Spleen (tissue), 11 donors: ENCODE data around the gene OR1J4. TPM values are rescaled to one million over a fixed set of nuclear protein-coding genes. Genes with fewer than 3 reads are reported as not detected.
"Not testable (repeated sequence)": the region's sequence is repeated elsewhere in the genome, so short reads cannot be mapped to it uniquely, and the experiment has no call there.

Experiments
- DNase-seq: peaks from one replicate; pipeline ENCODE4 v3.0.0-alpha.2; 2020
- H3K27ac ChIP-seq, 8 donors: fragments of 200-600 bp; sonication (generic) in 7 of 8; 1 replicate in 4 of 8; 2 replicates in 4 of 8; pipeline versions ENCODE4 v1.5.0 to v1.8.0; 2016 to 2021; ENCODE audit warnings: inconsistent platforms in 4 of 8, mild to moderate bottlenecking in 4 of 8, moderate library complexity in 1 of 8
- H3K27me3 ChIP-seq, 7 donors: fragments of 200-600 bp; sonication (generic) in 6 of 7; replicated peaks in 1 of 7; 1 replicate in 4 of 7; 2 replicates in 3 of 7; pipeline versions ENCODE4 v1.5.0 to v1.8.0; 2016 to 2021; ENCODE audit warnings: inconsistent platforms in 3 of 7, mild to moderate bottlenecking in 1 of 7
- H3K36me3 ChIP-seq, 6 donors: fragments of 200-600 bp; sonication (generic) in 5 of 6; 1 replicate in 4 of 6; 2 replicates in 2 of 6; pipeline versions ENCODE4 v1.5.0 to v1.8.0; 2016 to 2021; ENCODE audit warnings: inconsistent platforms in 2 of 6
- H3K4me1 ChIP-seq, 6 donors: fragments of 200-600 bp; sonication (generic) in 5 of 6; 1 replicate in 3 of 6; 2 replicates in 3 of 6; pipeline versions ENCODE4 v1.5.0 to v1.8.0; 2016 to 2021; ENCODE audit warnings: inconsistent platforms in 3 of 6
- H3K4me3 ChIP-seq, 8 donors: fragments of 200-600 bp; sonication (generic) in 7 of 8; 1 replicate in 4 of 8; 2 replicates in 4 of 8; pipeline versions ENCODE4 v1.5.0 to v1.8.0; 2016 to 2021; ENCODE audit warnings: inconsistent platforms in 4 of 8, mild to moderate bottlenecking in 4 of 8, moderate library complexity in 2 of 8
- H3K9me3 ChIP-seq, 8 donors: fragments of 200-600 bp; sonication (generic) in 7 of 8; 1 replicate in 4 of 8; 2 replicates in 4 of 8; pipeline versions ENCODE4 v1.5.0 to v1.8.0; 2016 to 2021; ENCODE audit warnings: inconsistent platforms in 4 of 8
- CTCF ChIP-seq, 11 experiments: fragments of 200-600 bp in 7 of 11; fragments of 450-650 bp in 4 of 11; sonication (generic) in 4 of 11; IDR thresholded peaks in 8 of 11; conservative IDR thresholded peaks in 3 of 11; 1 replicate in 7 of 11; 2 replicates in 4 of 11; pipeline versions ENCODE4 v1.4.0 to v1.8.0; 2016 to 2021; ENCODE audit warnings: antibody characterized with exemption in 11 of 11, inconsistent platforms in 4 of 11, mild to moderate bottlenecking in 1 of 11
- POLR2A ChIP-seq, 3 donors: fragments of 450-650 bp; IDR thresholded peaks; one replicate each; pipeline ENCODE4 v1.5.1; 2017; ENCODE audit warnings: antibody characterized with exemption in 3 of 3, mild to moderate bottlenecking in 1 of 3
- POLR2AphosphoS5 ChIP-seq, 3 donors: sonication (generic); formaldehyde crosslinking; IDR thresholded peaks; one replicate each; pipeline ENCODE4 v1.5.1; 2017; ENCODE audit warnings: antibody characterized with exemption in 3 of 3
- WGBS, 5 donors: extraction: QIAGEN DNeasy Blood & Tissue Kit in 3 of 5; methylation state at CpG; one replicate each; pipeline versions ENCODE4 v1.1.5 to v1.1.7; 2013 to 2018; 5-methylcytosine and 5-hydroxymethylcytosine counted together
- intact Hi-C: fragments of 100-400 bp; cut with DNase I; formaldehyde crosslinking; loops from one replicate; pipeline ENCODE4 v1.15.0; 2023; ENCODE audit warnings: low total_unique reads
- polyA plus RNA-seq, 3 donors: library from polyadenylated mRNA; stranded (reverse); fragments of 200-250 nt; gene quantifications; one replicate each; pipeline ENCODE4 v1.2.1, GENCODE V29; 2013
- total RNA-seq, 7 donors: library from RNA; depleted of rRNA in 3 of 7; stranded (reverse); fragments of >200 nt in 3 of 7; fragmentation: NEBNext Ultra II Directional in 4 of 7; extraction: Animal tissue kit (Norgen Biotek cat#: 25700) in 4 of 7; gene quantifications; one replicate each; pipeline versions ENCODE4 v1.1.0 to v1.2.1, GENCODE V29; 2016 to 2021
- donor health status: healthy with polysubstance abuse.
- donor health status: DM: no; HTN: no; CAD: no; lungs with moderate emphysema.
- donor health status: DM: no; HTN: no; CAD: no.
- donor health status: Bipolar disorder and iron deficiency.
- donor health status: healthy.
- donor health status: DM: no; HTN: no; CAD: no.
- donor health status: DM: yes; HTN: yes; CAD: no.

The OR1J4 gene
- total and polyA plus RNA-seq, 10 donors: not detected

GRCh38 chr9:122536134-122536533 lies 17.2 kb downstream of the OR1J4 start:
- no peak for DNase-seq
- 90 to 97% (median 92%) methylated on average over 1 of the region's 1 CpG for WGBS, 5 donors
- Histone ChIP-seq H3K27me3 (no peaks in the 10 kb centered on the region), H3K36me3 (no peaks in the 10 kb centered on the region), H3K27ac (no peak overlapping the region), H3K9me3 (peaks cover 0 to 8% (median 0%) of the 10 kb centered on the region in 8 donors), H3K4me3 (no peak overlapping the region), H3K4me1 (no peaks in the 10 kb centered on the region)
- TF ChIP-seq CTCF (IDR thresholded peaks at IDR 0.05 in 8 of 11, conservative IDR thresholded peaks at IDR 0.05 in 3 of 11): no peak
- no peak for TF ChIP-seq POLR2AphosphoS5 (IDR thresholded peaks at IDR 0.05)
- no peak for TF ChIP-seq POLR2A (IDR thresholded peaks at IDR 0.05)
- intact Hi-C loops: no loop called here

- H3K27me3 ChIP-seq, H3K4me1 ChIP-seq, intact Hi-C loops, H3K27ac ChIP-seq, H3K4me3 ChIP-seq, DNase-seq, H3K36me3 ChIP-seq, H3K9me3 ChIP-seq: not testable (repeated sequence)
- 68 to 85% (median 72%) methylated on average over 7 of the region's 7 CpGs for WGBS, 5 donors
These were observed 18.1 kb downstream of the OR1J4 start for GRCh38 chr9:122537066-122537465.

GRCh38 chr9:122538757-122539156 lies 19.8 kb downstream of the OR1J4 start:
- H3K4me1 ChIP-seq: no peaks in the 10 kb centered on the region
- H3K27ac ChIP-seq: no peak overlapping the region
- WGBS, 5 donors: 53 to 79% (median 77%) methylated on average over 2 of the region's 2 CpGs
- H3K36me3 ChIP-seq: no peaks in the 10 kb centered on the region
- no peak for DNase-seq
- TF ChIP-seq CTCF (IDR thresholded peaks at IDR 0.05 in 8 of 11, conservative IDR thresholded peaks at IDR 0.05 in 3 of 11) (no peak), POLR2AphosphoS5 (IDR thresholded peaks at IDR 0.05) (no peak), POLR2A (IDR thresholded peaks at IDR 0.05) (no peak)
- intact Hi-C loops: no loop called here
- no peak overlapping the region for H3K4me3 ChIP-seq
- no peaks in the 10 kb centered on the region for H3K27me3 ChIP-seq
- peaks cover 0 to 8% (median 0%) of the 10 kb centered on the region in 8 donors for H3K9me3 ChIP-seq

GRCh38 chr9:122546196-122546595 lies 27.3 kb downstream of the OR1J4 start:
- H3K27ac ChIP-seq: no peak overlapping the region
- 63 to 81% (median 68%) methylated on average over 8 of the region's 8 CpGs for WGBS, 5 donors
- intact Hi-C loops: no loop called here
- H3K4me1 ChIP-seq: no peaks in the 10 kb centered on the region
- peaks cover 0 to 3% (median 0%) of the 10 kb centered on the region in 7 donors for H3K27me3 ChIP-seq
- no peaks in the 10 kb centered on the region for H3K9me3 ChIP-seq
- DNase-seq: no peak
- no peaks in the 10 kb centered on the region for H3K36me3 ChIP-seq
- TF ChIP-seq CTCF (IDR thresholded peaks at IDR 0.05 in 8 of 11, conservative IDR thresholded peaks at IDR 0.05 in 3 of 11) (no peak), POLR2AphosphoS5 (IDR thresholded peaks at IDR 0.05) (no peak), POLR2A (IDR thresholded peaks at IDR 0.05) (no peak)
- H3K4me3 ChIP-seq: no peak overlapping the region

- intact Hi-C loops: no loop called here
- peaks cover 0 to 6% (median 0%) of the 10 kb centered on the region in 7 donors for H3K27me3 ChIP-seq
- no peak overlapping the region for H3K4me3 ChIP-seq
- H3K9me3 ChIP-seq: no peaks in the 10 kb centered on the region
- H3K36me3 ChIP-seq: no peaks in the 10 kb centered on the region
- 61 to 85% (median 83%) methylated on average over 5 of the region's 5 CpGs for WGBS, 5 donors
- H3K27ac ChIP-seq: no peak overlapping the region
- no peak for DNase-seq
- H3K4me1 ChIP-seq: no peaks in the 10 kb centered on the region
- TF ChIP-seq CTCF (IDR thresholded peaks at IDR 0.05 in 8 of 11, conservative IDR thresholded peaks at IDR 0.05 in 3 of 11) (no peak), POLR2AphosphoS5 (IDR thresholded peaks at IDR 0.05) (no peak), POLR2A (IDR thresholded peaks at IDR 0.05) (no peak)
These were observed 32.4 kb downstream of the OR1J4 start for GRCh38 chr9:122551371-122551770.
